Left ventricle myocardium inferior (tissue), 1 donor: Measurements from ENCODE around the gene HOPX. TPM values are rescaled to one million over a fixed set of nuclear protein-coding genes. Genes with fewer than 3 reads are reported as not detected.

ENCODE experiments used
- DNase-seq: peaks from one replicate; pipeline ENCODE4 v3.0.0-alpha.2; 2020
- H3K27ac ChIP-seq: fragments of 200-600 bp; replicated peaks from 2 replicates; pipeline ENCODE4 v1.8.0; 2021
- H3K27me3 ChIP-seq: fragments of 200-600 bp; 2 replicates; pipeline ENCODE4 v1.8.0; 2021; ENCODE audit warnings: low read depth
- H3K36me3 ChIP-seq: fragments of 200-600 bp; 2 replicates; pipeline ENCODE4 v1.8.0; 2021
- H3K4me1 ChIP-seq: fragments of 200-600 bp; 2 replicates; pipeline ENCODE4 v1.8.0; 2021
- H3K4me3 ChIP-seq: fragments of 200-600 bp; 2 replicates; pipeline ENCODE4 v1.8.0; 2021; ENCODE audit warnings: mild to moderate bottlenecking, moderate library complexity
- H3K9me3 ChIP-seq: fragments of 200-600 bp; replicated peaks from 2 replicates; pipeline ENCODE4 v1.8.0; 2021
- CTCF ChIP-seq: fragments of 200-600 bp; IDR thresholded peaks from 2 replicates; pipeline ENCODE4 v1.8.0; 2021; ENCODE audit warnings: antibody characterized with exemption, mild to moderate bottlenecking, borderline replicate concordance
- intact Hi-C: fragments of 100-400 bp; cut with micrococcal nuclease; formaldehyde crosslinking; loops from one replicate; pipeline ENCODE4 v1.11.0; 2022
- total RNA-seq: library from RNA; stranded (reverse); fragmentation: NEBNext Ultra II Directional; extraction: Animal tissue kit (Norgen Biotek cat#: 25700); gene quantifications from one replicate; pipeline ENCODE4 v1.2.1, GENCODE V29; 2021
- donor health status: DM: no; HTN: yes; CAD: no; lungs with severe emphysema.

HOPX gene
- total RNA-seq, 1 donor from 2014 or later = 21.3 TPM

- Histone ChIP-seq H3K4me3 (no peak overlapping the region), H3K27ac (no peak overlapping the region), H3K9me3 (no peaks in the 10 kb centered on the region), H3K27me3 (peaks cover 42% of the 10 kb centered on the region), H3K36me3 (no peaks in the 10 kb centered on the region), H3K4me1 (peaks cover 42% of the 10 kb centered on the region)
- TF ChIP-seq CTCF = no peak
- intact Hi-C loops = no loop called here
- no peak for DNase-seq
Measured at GRCh38 chr4:56654238-56654632, 26.9 kb downstream of the HOPX start.

GRCh38 chr4:56653461-56654237 is 27.4 kb downstream of the HOPX start:
- intact Hi-C loops = no loop called here
- Histone ChIP-seq H3K4me1 (peaks cover 36% of the 10 kb centered on the region), H3K9me3 (no peaks in the 10 kb centered on the region), H3K4me3 (no peak overlapping the region), H3K27ac (no peak overlapping the region), H3K36me3 (no peaks in the 10 kb centered on the region), H3K27me3 (peaks cover 36% of the 10 kb centered on the region)
- DNase-seq = no peak
- no peak for TF ChIP-seq CTCF

DNA sequence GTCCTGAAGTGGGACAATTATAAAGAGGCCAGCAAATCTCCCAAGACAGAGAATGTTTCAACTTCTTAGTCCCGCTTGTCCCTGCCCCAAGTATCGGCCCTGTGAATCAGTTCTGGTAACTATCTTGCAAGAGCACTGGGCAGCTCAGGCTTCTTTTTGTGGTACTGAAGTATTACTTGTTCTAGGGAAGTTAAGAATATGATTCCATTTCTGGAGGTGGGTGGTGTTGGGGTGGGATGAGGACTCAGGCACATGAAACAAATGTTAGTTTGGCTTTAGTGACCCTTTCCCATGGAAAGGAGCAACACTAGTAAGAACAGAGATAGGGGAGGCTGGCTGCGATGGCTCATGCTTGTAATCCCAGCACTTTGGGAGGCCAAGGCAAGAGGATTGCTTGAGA is 28.9 kb downstream of the HOPX start:
- no peak for DNase-seq
- intact Hi-C loops = no loop called here
- no peak overlapping the region for H3K4me3 ChIP-seq
- no peak overlapping the region for H3K27ac ChIP-seq
- TF ChIP-seq CTCF = no peak
- no peaks in the 10 kb centered on the region for H3K9me3 ChIP-seq
- no peaks in the 10 kb centered on the region for H3K36me3 ChIP-seq
- peaks cover 35% of the 10 kb centered on the region for H3K4me1 ChIP-seq
- H3K27me3 ChIP-seq = peaks cover 25% of the 10 kb centered on the region

GRCh38 chr4:56651056-56651350 is 30.1 kb downstream of the HOPX start:
- no peak for TF ChIP-seq CTCF
- H3K4me3 ChIP-seq = no peak overlapping the region
- no peak for DNase-seq
- H3K9me3 ChIP-seq = peaks cover 9% of the 10 kb centered on the region
- no peak overlapping the region for H3K27ac ChIP-seq
- H3K4me1 ChIP-seq = peaks cover 28% of the 10 kb centered on the region
- H3K36me3 ChIP-seq = no peaks in the 10 kb centered on the region
- H3K27me3 ChIP-seq = peaks cover 13% of the 10 kb centered on the region
- intact Hi-C loops = no loop called here

DNA sequence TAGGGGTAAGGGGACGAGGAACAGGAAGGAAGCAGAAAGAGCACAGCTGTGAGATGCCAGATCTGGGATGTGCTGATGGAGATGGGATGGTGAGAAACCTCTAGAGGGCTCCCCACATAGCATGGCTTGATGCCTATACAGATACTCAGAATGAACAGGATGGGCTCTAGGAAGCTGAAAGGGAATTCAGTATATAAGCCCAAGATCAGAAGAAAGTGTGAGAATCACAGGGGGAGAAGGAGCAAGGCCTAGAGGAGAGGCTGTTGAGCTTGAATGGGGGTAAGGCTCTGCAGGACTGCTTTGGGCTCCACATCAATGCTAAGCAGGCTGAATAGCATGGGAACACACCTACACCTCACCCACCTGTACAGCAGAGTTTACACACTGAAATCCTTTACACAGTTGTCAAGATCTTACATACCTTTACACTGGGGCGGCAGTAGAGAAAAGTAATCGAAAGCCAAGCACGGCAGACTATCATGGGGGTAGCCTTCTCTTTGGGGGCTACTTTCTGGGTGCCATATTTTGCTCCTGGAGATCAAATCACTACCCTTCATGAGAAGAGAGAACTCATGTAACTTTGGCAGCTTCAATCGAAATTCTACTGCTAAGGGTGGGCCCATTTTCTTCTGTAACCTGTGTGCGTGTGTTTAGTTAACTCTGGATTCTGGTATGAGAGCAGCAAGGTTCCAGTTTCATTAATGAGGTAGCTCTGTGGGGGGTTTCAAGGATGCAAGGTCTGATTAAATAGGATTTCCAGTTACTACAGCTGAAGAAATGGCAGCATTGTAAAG is 30.6 kb downstream of the HOPX start:
- H3K36me3 ChIP-seq = no peaks in the 10 kb centered on the region
- intact Hi-C loops = no loop called here
- no peak overlapping the region for H3K27ac ChIP-seq
- no peak overlapping the region for H3K4me3 ChIP-seq
- no peak for DNase-seq
- peaks cover 23% of the 10 kb centered on the region for H3K4me1 ChIP-seq
- H3K27me3 ChIP-seq = peaks cover 7% of the 10 kb centered on the region
- H3K9me3 ChIP-seq = peaks cover 9% of the 10 kb centered on the region
- no peak for TF ChIP-seq CTCF
